ENCODE measurements around the gene SPATA31D1.

The SPATA31D1 gene

DNA sequence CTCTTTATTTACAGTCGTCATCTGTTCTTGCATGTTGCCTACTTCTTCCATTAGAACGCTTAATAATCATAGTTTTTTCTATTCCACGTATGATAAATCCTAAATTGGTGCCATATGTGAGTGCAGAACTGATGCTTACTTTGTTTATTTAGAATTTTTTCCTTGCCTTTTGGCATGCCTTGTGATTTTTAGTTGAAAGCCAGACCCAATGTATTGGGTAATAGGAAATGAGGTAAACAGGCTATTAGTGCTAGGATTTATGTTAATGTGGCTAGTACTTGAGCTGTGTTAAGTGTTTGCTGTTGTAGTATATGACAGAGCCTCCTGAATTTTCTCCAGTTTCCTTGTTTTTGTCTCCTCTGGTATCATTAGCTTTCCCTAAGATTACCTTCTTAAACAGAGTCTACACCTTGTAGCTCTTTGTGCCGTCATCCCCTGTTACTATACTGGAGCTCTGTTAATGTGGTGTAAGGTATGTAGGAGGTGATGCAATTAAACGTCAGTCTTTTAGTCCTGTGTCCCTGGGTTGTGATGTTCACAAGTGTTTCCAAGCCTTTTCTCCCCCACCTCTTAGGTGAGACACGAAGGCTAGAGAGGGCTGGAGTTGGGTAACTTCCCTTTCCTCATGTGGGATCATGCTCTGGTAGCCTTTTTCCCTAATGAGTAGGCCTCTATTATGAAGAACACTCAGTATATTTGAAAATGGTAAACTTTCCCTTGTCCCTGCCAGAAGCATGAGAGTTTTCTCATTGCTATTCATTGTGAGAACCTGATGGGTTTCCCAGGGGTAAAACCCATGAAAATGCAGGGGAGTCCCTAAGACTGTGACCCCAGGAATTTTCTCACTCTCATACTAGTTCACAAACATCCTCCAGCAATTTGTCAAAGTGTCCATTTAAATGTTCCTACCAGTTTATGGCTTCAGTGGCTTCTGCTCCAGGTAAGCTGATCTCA lies 24.1 kb upstream of the SPATA31D1 start:
- no peak overlapping the region for H3K4me2 ChIP-seq (ENCODE audit: low read length)
- TF ChIP-seq, protein P1, sequence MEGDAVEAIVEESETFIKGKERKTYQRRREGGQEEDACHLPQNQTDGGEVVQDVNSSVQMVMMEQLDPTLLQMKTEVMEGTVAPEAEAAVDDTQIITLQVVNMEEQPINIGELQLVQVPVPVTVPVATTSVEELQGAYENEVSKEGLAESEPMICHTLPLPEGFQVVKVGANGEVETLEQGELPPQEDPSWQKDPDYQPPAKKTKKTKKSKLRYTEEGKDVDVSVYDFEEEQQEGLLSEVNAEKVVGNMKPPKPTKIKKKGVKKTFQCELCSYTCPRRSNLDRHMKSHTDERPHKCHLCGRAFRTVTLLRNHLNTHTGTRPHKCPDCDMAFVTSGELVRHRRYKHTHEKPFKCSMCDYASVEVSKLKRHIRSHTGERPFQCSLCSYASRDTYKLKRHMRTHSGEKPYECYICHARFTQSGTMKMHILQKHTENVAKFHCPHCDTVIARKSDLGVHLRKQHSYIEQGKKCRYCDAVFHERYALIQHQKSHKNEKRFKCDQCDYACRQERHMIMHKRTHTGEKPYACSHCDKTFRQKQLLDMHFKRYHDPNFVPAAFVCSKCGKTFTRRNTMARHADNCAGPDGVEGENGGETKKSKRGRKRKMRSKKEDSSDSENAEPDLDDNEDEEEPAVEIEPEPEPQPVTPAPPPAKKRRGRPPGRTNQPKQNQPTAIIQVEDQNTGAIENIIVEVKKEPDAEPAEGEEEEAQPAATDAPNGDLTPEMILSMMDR (IDR thresholded peaks at IDR 0.05; ENCODE audit: low read depth, low read length, poor library complexity, severe bottlenecking): no peak
- TF ChIP-seq EZH2phosphoT487 (IDR thresholded peaks at IDR 0.05; ENCODE audit: borderline replicate concordance, low read length): no peak
- H3K27me3 ChIP-seq (ENCODE audit: control insufficient read depth, low read length): no peaks in the 10 kb centered on the region

DNA sequence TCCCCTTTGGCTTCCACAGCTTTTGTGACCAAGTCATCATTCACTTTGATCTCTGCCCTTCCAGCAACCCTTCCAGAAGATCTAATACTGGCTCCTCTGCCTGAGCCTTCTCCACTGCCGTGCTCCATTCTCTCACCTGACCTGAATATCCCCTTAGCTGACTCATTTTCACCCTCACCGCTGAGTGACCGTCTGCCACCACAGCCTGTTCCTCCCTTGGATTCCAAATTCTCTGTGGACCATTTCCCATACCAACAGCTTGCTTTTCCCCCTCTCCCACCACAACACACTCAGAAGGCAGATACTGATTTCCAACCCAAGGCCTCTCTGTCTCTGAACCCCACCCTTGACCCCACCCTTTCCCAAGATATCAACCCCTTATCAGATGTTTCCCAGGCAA lies 20.5 kb upstream of the SPATA31D1 start:
- H3K4me3 ChIP-seq (ENCODE audit: low read length): no peak overlapping the region
- H3K9me2 ChIP-seq (replicated peaks; ENCODE audit: control insufficient read depth, low read length): no peaks in the 10 kb centered on the region
- no peaks in the 10 kb centered on the region for H3K27me3 ChIP-seq (ENCODE audit: control insufficient read depth, low read length)
- H3K79me2 ChIP-seq (ENCODE audit: control insufficient read depth, low read length): no peaks in the 10 kb centered on the region
- H3K36me3 ChIP-seq (ENCODE audit: control insufficient read depth, low read length): no peaks in the 10 kb centered on the region
- H3K4me1 ChIP-seq (ENCODE audit: control insufficient read depth, low read length): no peaks in the 10 kb centered on the region
- H3K9me3 ChIP-seq (ENCODE audit: control insufficient read depth, insufficient read depth, low read length): no peaks in the 10 kb centered on the region
- no peaks in the 10 kb centered on the region for H3F3A ChIP-seq (ENCODE audit: control insufficient read depth, insufficient read depth)
- no peaks in the 10 kb centered on the region for H4K20me1 ChIP-seq (ENCODE audit: control insufficient read depth, insufficient read depth, low read depth, low read length)
- no peak overlapping the region for H3K4me2 ChIP-seq (ENCODE audit: low read length)
- no peak for TF ChIP-seq EZH2phosphoT487 (IDR thresholded peaks at IDR 0.05; ENCODE audit: borderline replicate concordance, low read length)
- TF ChIP-seq, protein P1 (IDR thresholded peaks at IDR 0.05; ENCODE audit: low read depth, low read length, poor library complexity, severe bottlenecking): no peak
- no peak overlapping the region for H3K27ac ChIP-seq (ENCODE audit: low read depth, low read length)

More for the DNA sequence above, 24.1 kb upstream of the SPATA31D1 start:
- Histone ChIP-seq H3K4me1 (ENCODE audit: control insufficient read depth, low read length) (no peaks in the 10 kb centered on the region), H4K20me1 (ENCODE audit: control insufficient read depth, insufficient read depth, low read depth, low read length) (no peaks in the 10 kb centered on the region), H3K27ac (ENCODE audit: low read depth, low read length) (no peak overlapping the region), H3K79me2 (ENCODE audit: control insufficient read depth, low read length) (no peaks in the 10 kb centered on the region), H3K36me3 (ENCODE audit: control insufficient read depth, low read length) (no peaks in the 10 kb centered on the region), H3K9me3 (ENCODE audit: control insufficient read depth, insufficient read depth, low read length) (no peaks in the 10 kb centered on the region), H3K9me2 (replicated peaks; ENCODE audit: control insufficient read depth, low read length) (no peaks in the 10 kb centered on the region), H3K4me3 (ENCODE audit: low read length) (no peak overlapping the region), H3F3A (ENCODE audit: control insufficient read depth, insufficient read depth) (no peaks in the 10 kb centered on the region)

DNA sequence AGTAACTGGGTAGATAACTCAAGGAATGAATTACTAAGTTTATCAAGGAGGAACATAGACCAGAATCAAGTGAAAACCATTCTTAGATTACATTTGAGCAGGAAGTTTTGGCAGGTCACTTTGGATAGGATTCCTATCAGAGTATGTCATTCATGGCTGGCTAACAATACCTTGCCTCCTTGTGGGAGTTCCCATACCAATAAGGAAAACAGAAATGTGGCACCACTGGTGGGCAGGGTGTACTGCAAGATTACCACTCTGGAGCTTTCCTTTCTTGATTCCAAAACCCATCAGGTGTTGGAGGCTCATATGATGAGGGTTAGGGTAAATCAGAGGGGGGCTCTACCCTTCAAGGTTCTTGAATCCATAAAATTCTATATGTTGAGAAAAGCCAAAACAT lies 18.6 kb upstream of the SPATA31D1 start:
- H3K27ac ChIP-seq (ENCODE audit: low read depth, low read length): no peak overlapping the region
- H4K20me1 ChIP-seq (ENCODE audit: control insufficient read depth, insufficient read depth, low read depth, low read length): no peaks in the 10 kb centered on the region
- no peaks in the 10 kb centered on the region for H3K27me3 ChIP-seq (ENCODE audit: control insufficient read depth, low read length)
- H3K4me1 ChIP-seq (ENCODE audit: control insufficient read depth, low read length): no peaks in the 10 kb centered on the region
- H3K9me3 ChIP-seq (ENCODE audit: control insufficient read depth, insufficient read depth, low read length): no peaks in the 10 kb centered on the region
- TF ChIP-seq EZH2phosphoT487 (IDR thresholded peaks at IDR 0.05; ENCODE audit: borderline replicate concordance, low read length): no peak
- TF ChIP-seq, protein P1 (IDR thresholded peaks at IDR 0.05; ENCODE audit: low read depth, low read length, poor library complexity, severe bottlenecking): no peak
- no peaks in the 10 kb centered on the region for H3F3A ChIP-seq (ENCODE audit: control insufficient read depth, insufficient read depth)
- H3K9me2 ChIP-seq (replicated peaks; ENCODE audit: control insufficient read depth, low read length): no peaks in the 10 kb centered on the region
- no peak overlapping the region for H3K4me3 ChIP-seq (ENCODE audit: low read length)
- no peak overlapping the region for H3K4me2 ChIP-seq (ENCODE audit: low read length)
- no peaks in the 10 kb centered on the region for H3K79me2 ChIP-seq (ENCODE audit: control insufficient read depth, low read length)
- H3K36me3 ChIP-seq (ENCODE audit: control insufficient read depth, low read length): no peaks in the 10 kb centered on the region
